Measurements from ENCODE around the gene RANGRF.
"Not testable (repeated sequence)": the region's sequence is repeated elsewhere in the genome, so short reads cannot be mapped to it uniquely, and the experiment has no call there.

RANGRF gene

GRCh38 chr17:8288336-8289102 lies at the start of gene RANGRF:
TSS of gene RANGRF (plus strand) at chr17:8288670. CDS start at chr17:8288789, 119 bp downstream.
- peak within 1 kb of the TSS; percentile 85 for H3K4me3 ChIP-seq (ENCODE audit: control insufficient read depth, low read depth, low read length)
- peak; percentile 79 for DNase-seq (ENCODE audit: low read depth)
- TF ChIP-seq, protein P1, sequence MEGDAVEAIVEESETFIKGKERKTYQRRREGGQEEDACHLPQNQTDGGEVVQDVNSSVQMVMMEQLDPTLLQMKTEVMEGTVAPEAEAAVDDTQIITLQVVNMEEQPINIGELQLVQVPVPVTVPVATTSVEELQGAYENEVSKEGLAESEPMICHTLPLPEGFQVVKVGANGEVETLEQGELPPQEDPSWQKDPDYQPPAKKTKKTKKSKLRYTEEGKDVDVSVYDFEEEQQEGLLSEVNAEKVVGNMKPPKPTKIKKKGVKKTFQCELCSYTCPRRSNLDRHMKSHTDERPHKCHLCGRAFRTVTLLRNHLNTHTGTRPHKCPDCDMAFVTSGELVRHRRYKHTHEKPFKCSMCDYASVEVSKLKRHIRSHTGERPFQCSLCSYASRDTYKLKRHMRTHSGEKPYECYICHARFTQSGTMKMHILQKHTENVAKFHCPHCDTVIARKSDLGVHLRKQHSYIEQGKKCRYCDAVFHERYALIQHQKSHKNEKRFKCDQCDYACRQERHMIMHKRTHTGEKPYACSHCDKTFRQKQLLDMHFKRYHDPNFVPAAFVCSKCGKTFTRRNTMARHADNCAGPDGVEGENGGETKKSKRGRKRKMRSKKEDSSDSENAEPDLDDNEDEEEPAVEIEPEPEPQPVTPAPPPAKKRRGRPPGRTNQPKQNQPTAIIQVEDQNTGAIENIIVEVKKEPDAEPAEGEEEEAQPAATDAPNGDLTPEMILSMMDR (conservative IDR thresholded peaks at IDR 0.05; ENCODE audit: control insufficient read depth, insufficient read depth, low read depth, low read length), result no peak

DNA sequence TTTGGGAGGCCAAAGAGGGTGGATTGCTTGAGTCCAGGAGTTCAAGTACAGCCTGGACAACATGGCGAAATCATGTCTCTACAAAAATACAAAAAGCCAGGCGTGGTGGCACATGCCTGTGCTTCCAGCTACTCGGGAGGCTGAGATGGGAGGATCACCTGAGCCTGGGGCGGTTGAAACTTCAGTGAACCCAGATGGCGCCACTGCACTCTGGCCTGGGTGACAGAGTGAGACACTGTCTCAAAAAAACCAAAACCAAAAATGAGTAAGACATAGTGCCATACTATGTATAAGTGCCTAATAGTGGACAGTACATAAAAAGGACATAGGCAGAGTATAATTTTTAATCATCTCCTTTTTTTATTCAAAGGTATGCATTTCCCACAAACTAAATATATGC lies 44.6 kb upstream of the RANGRF start:
- H3K4me3 ChIP-seq (ENCODE audit: control insufficient read depth, low read depth, low read length), result no peak overlapping the region
- DNase-seq (ENCODE audit: low read depth), result no peak
- TF ChIP-seq, protein P1 (conservative IDR thresholded peaks at IDR 0.05; ENCODE audit: control insufficient read depth, insufficient read depth, low read depth, low read length), result no peak

DNA sequence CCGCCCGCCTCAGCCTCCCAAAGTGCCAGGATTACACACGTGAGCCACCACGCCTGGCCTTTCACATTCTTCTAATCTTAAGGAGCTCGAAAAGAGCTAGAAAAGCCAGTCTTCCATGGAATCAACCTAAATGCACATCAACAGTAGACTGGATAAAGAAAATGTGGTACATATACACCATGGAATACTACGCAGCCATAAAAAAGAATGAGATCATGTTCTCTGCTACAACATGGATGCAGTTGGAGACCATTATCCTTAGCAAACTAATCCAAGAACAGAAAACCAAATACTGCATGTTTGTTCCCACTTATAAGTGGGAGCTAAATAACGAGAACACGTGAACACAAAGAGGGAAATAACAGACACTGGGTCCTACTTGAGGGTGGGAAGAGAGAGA lies 43.7 kb upstream of the RANGRF start:
- TF ChIP-seq, protein P1 (conservative IDR thresholded peaks at IDR 0.05; ENCODE audit: control insufficient read depth, insufficient read depth, low read depth, low read length), result no peak
- no peak overlapping the region for H3K4me3 ChIP-seq (ENCODE audit: control insufficient read depth, low read depth, low read length)
- no peak for DNase-seq (ENCODE audit: low read depth)

DNA sequence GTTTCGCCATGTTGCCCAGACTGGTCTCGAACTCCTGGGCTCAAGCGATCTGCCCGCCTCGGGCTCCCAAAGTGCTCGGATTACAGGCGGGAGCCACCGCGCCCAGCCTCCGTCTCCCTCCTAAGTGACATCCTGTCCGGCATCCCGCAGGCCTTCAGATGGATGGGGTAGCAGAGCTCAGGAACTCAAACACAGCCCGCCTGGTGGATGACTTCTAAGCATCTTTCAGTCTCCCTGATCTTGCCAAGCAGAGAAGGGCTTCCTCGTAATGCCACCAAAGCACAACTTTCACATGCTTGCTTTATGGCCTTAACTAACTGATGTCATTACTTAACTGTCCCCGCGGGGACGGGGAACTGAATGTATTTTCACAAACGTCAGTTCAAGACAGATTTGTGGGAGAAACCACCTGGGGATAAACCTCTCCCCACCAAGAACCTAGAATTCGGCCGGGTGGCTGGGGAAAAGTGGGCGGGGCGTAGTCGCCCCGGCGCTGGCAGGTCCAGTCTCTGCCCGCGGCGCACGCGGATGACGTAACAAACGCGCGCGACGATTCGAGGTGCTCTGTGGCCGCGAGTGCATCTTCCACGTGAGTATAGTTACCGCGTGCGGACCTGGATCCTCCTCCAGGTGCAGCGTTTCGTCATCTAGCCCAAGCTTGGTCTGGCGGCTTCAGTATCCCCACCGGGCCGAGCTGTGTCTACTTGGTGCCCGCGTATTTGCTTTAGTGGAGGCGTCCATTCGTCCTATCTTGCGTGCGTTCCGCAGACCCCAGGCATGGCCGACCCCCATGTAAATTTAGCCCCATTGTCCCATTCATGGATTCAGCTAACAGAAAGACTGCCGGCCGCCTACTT lies 39.5 kb upstream of the RANGRF start, which contains the start of gene PFAS:
Gene PFAS, plus strand, starts transcription at position 539 of the 857 bp plus-strand sequence. CDS start 4,649 bp downstream, outside the sequence.
- DNase-seq (ENCODE audit: low read depth), result peak; percentile 88
- peak within 1 kb of the TSS; percentile 99 for H3K4me3 ChIP-seq (ENCODE audit: control insufficient read depth, low read depth, low read length)
- TF ChIP-seq, protein P1 (conservative IDR thresholded peaks at IDR 0.05; ENCODE audit: control insufficient read depth, insufficient read depth, low read depth, low read length), result no peak

DNA sequence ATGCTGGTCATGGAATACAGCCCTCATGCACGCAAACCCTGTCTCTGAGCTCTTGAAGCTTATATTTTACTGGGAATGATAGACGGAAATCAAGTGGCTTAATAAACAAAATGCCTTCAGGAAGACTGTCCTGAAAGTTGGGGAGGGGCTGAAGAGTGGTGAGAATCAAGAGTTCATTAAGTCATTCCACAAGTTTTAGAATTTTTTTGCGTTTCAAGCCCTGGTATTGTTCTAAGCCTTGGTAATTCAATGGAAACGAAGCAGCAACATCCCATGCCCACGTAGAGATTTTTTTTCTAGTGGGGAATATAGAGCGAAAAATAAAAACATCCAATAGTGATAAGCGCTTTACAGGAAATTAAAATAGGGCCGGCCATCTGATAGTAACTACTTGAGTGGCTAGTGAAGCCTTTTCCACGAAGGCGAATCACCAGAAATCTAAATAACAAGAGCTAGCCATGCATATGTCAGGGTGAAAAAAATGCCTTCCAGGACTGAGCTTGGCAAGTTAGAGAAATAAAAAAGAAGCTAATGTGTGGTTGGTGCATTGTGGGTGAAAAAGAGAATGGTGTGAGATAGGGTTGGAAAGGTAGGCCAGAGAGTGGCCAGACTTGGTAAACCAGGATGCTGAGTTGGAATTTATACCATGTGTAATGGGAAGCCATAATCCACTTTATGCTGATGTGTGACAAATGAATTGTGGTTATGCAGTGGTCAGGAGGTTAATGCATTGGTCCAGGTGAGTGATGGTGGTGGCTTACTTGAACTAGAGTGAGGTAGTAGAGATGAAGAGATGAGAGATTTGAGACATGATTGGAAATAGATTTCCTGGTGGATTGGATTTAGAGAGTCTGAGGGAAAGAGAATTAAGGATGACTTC lies 38.6 kb upstream of the RANGRF start:
- no peak for DNase-seq (ENCODE audit: low read depth)
- TF ChIP-seq, protein P1 (conservative IDR thresholded peaks at IDR 0.05; ENCODE audit: control insufficient read depth, insufficient read depth, low read depth, low read length), result no peak
- H3K4me3 ChIP-seq (ENCODE audit: control insufficient read depth, low read depth, low read length), result peak overlapping the region; percentile 99

DNA sequence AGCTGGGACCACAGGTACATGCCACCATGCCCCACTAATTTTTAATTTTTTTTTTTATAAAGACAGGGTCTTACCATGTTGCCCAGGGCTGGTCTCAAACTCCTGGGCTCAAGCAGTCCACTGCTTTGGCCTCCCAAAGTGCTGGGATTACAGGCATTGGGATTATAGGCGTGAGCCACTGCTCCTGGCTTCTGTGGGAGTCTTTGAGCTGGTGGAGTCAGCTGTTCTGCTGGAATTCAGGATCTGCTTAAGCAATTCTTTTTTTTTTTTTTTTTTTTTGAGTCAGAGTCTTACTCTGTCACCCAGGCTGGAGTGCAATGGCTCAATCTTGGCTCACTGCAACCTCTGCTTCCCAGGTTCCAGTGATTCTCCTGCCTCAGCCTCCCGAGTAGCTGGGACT lies 37.1 kb upstream of the RANGRF start:
- peak; percentile 44 for DNase-seq (ENCODE audit: low read depth)
- not testable (repeated sequence) for H3K4me3 ChIP-seq (ENCODE audit: control insufficient read depth, low read depth, low read length)
